Heart left ventricle (tissue), 16 donors: ENCODE measurements around the gene BNIP3. TPM values are rescaled to one million over a fixed set of nuclear protein-coding genes. Genes with fewer than 3 reads are reported as not detected.

Source experiments
- ATAC-seq, 4 donors: fragments of 200-7000 bp; cut with Tn5 transposase; one replicate each; pipeline ENCODE4 v1.9.1; 2020 to 2022; ENCODE audit warnings: moderate library complexity in 4 of 4, mild to moderate bottlenecking in 3 of 4, moderate number of reproducible peaks in 1 of 4
- DNase-seq, 5 donors: peaks; one replicate each; pipeline ENCODE4 v3.0.0-alpha.2; 2020
- H3K27ac ChIP-seq, 12 donors: fragments of 200-600 bp; sonication (generic) in 4 of 12; one replicate each; pipeline versions ENCODE4 v1.5.0 to v1.8.0; 2016 to 2022; ENCODE audit warnings: mild to moderate bottlenecking in 2 of 12
- H3K27me3 ChIP-seq, 9 donors: fragments of 200-600 bp; sonication (generic) in 2 of 9; one replicate each; pipeline versions ENCODE4 v1.5.1 to v1.8.0; 2016 to 2022; ENCODE audit warnings: mild to moderate bottlenecking in 3 of 9
- H3K36me3 ChIP-seq, 9 donors: fragments of 200-600 bp; sonication (generic) in 2 of 9; one replicate each; pipeline versions ENCODE4 v1.5.0 to v1.8.0; 2018 to 2022; ENCODE audit warnings: mild to moderate bottlenecking in 2 of 9
- H3K4me1 ChIP-seq, 12 donors: fragments of 200-600 bp; sonication (generic) in 4 of 12; one replicate each; pipeline versions ENCODE4 v1.5.0 to v1.8.0; 2016 to 2022; ENCODE audit warnings: mild to moderate bottlenecking in 3 of 12
- H3K4me3 ChIP-seq, 12 donors: fragments of 200-600 bp; sonication (generic) in 4 of 12; one replicate each; pipeline versions ENCODE4 v1.5.0 to v1.8.0; 2017 to 2022; ENCODE audit warnings: mild to moderate bottlenecking in 9 of 12, moderate library complexity in 4 of 12
- H3K9me3 ChIP-seq, 12 donors: fragments of 200-600 bp; sonication (generic) in 4 of 12; one replicate each; pipeline versions ENCODE4 v1.5.0 to v1.8.0; 2016 to 2022; ENCODE audit warnings: mild to moderate bottlenecking in 1 of 12
- CTCF ChIP-seq, 12 donors: fragments of 200-600 bp; sonication (generic) in 4 of 12; IDR thresholded peaks; one replicate each; pipeline versions ENCODE4 v1.5.0 to v1.8.0; 2018 to 2022; ENCODE audit warnings: antibody characterized with exemption in 12 of 12, mild to moderate bottlenecking in 5 of 12
- POLR2A ChIP-seq, 2 donors: fragments of 450-650 bp; IDR thresholded peaks; one replicate each; pipeline ENCODE4 v1.6.1; 2017; ENCODE audit warnings: antibody characterized with exemption in 2 of 2, mild to moderate bottlenecking in 2 of 2, moderate library complexity in 2 of 2
- WGBS, 4 donors: extraction: QIAGEN DNeasy Blood & Tissue Kit in 2 of 4; methylation state at CpG; one replicate each; pipeline versions ENCODE4 v1.1.5 to v1.1.7; 2013 to 2018; 5-methylcytosine and 5-hydroxymethylcytosine counted together
- intact Hi-C, 10 donors: fragments of 100-400 bp; cut with DNase I; formaldehyde crosslinking; loops; one replicate each; pipeline versions ENCODE4 v1.11.1 to v1.14.2; 2022
- polyA plus RNA-seq, 2 donors: library from polyadenylated mRNA; stranded (reverse); fragments of 200-250 nt; gene quantifications; one replicate each; pipeline ENCODE4 v1.2.3, GENCODE V29; 2013
- total RNA-seq, 9 donors: library from RNA; depleted of rRNA in 2 of 9; stranded (reverse); fragments of >200 nt in 2 of 9; fragmentation: NEBNext Ultra II Directional in 3 of 9; extraction: Animal tissue kit (Norgen Biotek cat#: 25700) in 3 of 9; gene quantifications; one replicate each; pipeline versions ENCODE4 v1.1.0 to v1.2.4, GENCODE V29; 2016 to 2023
- donor health status: ischemic (EF 13 %, LVEDD 7.1; RV severe dilation, severe dysfunction).
- donor health status: healthy with polysubstance abuse.
- donor health status: DM: no; HTN: yes; CAD: no.
- donor health status: DM: no; HTN: no; CAD: no.
- donor health status: ischemic (EF 25% LVEDD 6.9; RV normal size, moderate dysfunction).
- donor health status: ischemic (EF 25% LVEDD 5.7; RV mildly dilated, moderate dysfunction).
- donor health status: healthy.
- donor health status: DM: yes; HTN: yes; CAD: no.
- donor health status: ischemic (EF 35%, LVEDD 5.7; RV mildly dilated, moderate dysfunction).
- donor health status: nonischemic (EF 11% LVEDD 7.7; RV severe dilation, severe dysfunction).
- donor health status: DM: yes; HTN: yes; CAD: no.
- donor health status: PGD.
- donor health status: ischemic (EF 29% LVEDD 5.4; RV normal size, mild dysfunction).
- donor health status: nonischemic (EF 23%, LVEDD 6.1; RV moderate dilation, normal function).

BNIP3 gene
- total and polyA plus RNA-seq, 11 donors, result 48.1 to 711 (median 123) TPM

- Histone ChIP-seq H3K27ac (no peak overlapping the region), H3K27me3 (no peaks in the 10 kb centered on the region), H3K4me3 (no peak overlapping the region), H3K36me3 (peaks cover 0 to 90% (median 83%) of the 10 kb centered on the region in 9 donors), H3K9me3 (no peaks in the 10 kb centered on the region), H3K4me1 (peaks cover 0 to 12% (median 0%) of the 10 kb centered on the region in 12 donors)
- DNase-seq (no peak), ATAC-seq (no peak)
- intact Hi-C loops, result loop anchor here in 2 of 10 donors (5.0 kb wide), 1 partner anchor 40 kb away; the partner anchor contains the start of gene PPP2R2D (in 2 of the 2)
- TF ChIP-seq POLR2A (IDR thresholded peaks at IDR 0.05), result no peak
- TF ChIP-seq CTCF (IDR thresholded peaks at IDR 0.05), result no peak
- WGBS, 4 donors, result 90 to 98% (median 96%) methylated on average over 1 of the region's 1 CpG
Observed at GRCh38 chr10:131942455-131942854, 39.3 kb downstream of the BNIP3 start.

- 90 to 98% (median 97%) methylated on average over 10 of the region's 10 CpGs for WGBS, 4 donors
- intact Hi-C loops, result loop anchor here in 1 of 10 donors (5.0 kb wide), 1 partner anchor 36 kb away; the partner anchor contains the start of gene PPP2R2D
- peaks cover 0 to 83% (median 73%) of the 10 kb centered on the region in 9 donors for H3K36me3 ChIP-seq
Observed at GRCh38 chr10:131938681-131939080, 43.0 kb downstream of the BNIP3 start.

GRCh38 chr10:131937836-131938235, 43.9 kb downstream of the BNIP3 start:
- H3K9me3 ChIP-seq, result no peaks in the 10 kb centered on the region
- intact Hi-C loops, result loop anchor here in 1 of 10 donors (5.0 kb wide), 1 partner anchor 36 kb away; the partner anchor contains the start of gene PPP2R2D
- no peak overlapping the region for H3K27ac ChIP-seq
- peak; percentile 77 to 91 (median 89) for ATAC-seq
- peak in 2 of 5 donors; percentile 46 to 53 for DNase-seq
- WGBS, 4 donors, result 47 to 70% (median 64%) methylated on average over 17 to 20 of the region's 20 CpGs
- H3K36me3 ChIP-seq, result peaks cover 0 to 77% (median 66%) of the 10 kb centered on the region in 9 donors
- H3K4me1 ChIP-seq, result peaks cover 0 to 45% (median 13%) of the 10 kb centered on the region in 12 donors
- no peaks in the 10 kb centered on the region for H3K27me3 ChIP-seq
- TF ChIP-seq CTCF (IDR thresholded peaks at IDR 0.05) (no peak), POLR2A (IDR thresholded peaks at IDR 0.05) (no peak)
- no peak overlapping the region for H3K4me3 ChIP-seq

More at GRCh38 chr10:131938681-131939080, 43.0 kb downstream of the BNIP3 start:
- H3K9me3 ChIP-seq, result no peaks in the 10 kb centered on the region
- no peak for DNase-seq
- no peak overlapping the region for H3K27ac ChIP-seq
- ATAC-seq, result no peak
- H3K4me1 ChIP-seq, result peaks cover 0 to 36% (median 10%) of the 10 kb centered on the region in 12 donors
- H3K4me3 ChIP-seq, result no peak overlapping the region
- TF ChIP-seq CTCF (IDR thresholded peaks at IDR 0.05) (no peak), POLR2A (IDR thresholded peaks at IDR 0.05) (no peak)
- no peaks in the 10 kb centered on the region for H3K27me3 ChIP-seq

GRCh38 chr10:131936736-131937135, 45.0 kb downstream of the BNIP3 start:
- H3K27me3 ChIP-seq, result no peaks in the 10 kb centered on the region
- 90 to 96% (median 93%) methylated on average over 18 of the region's 18 CpGs for WGBS, 4 donors
- intact Hi-C loops, result loop anchor here in 1 of 10 donors (5.0 kb wide), 1 partner anchor 34 kb away; the partner anchor contains the start of gene PPP2R2D
- TF ChIP-seq CTCF (IDR thresholded peaks at IDR 0.05) (no peak), POLR2A (IDR thresholded peaks at IDR 0.05) (no peak)
- no peak overlapping the region for H3K27ac ChIP-seq
- ATAC-seq, result no peak
- H3K4me3 ChIP-seq, result no peak overlapping the region
- H3K36me3 ChIP-seq, result peaks cover 0 to 66% (median 61%) of the 10 kb centered on the region in 9 donors
- no peaks in the 10 kb centered on the region for H3K9me3 ChIP-seq
- DNase-seq, result no peak
- H3K4me1 ChIP-seq, result peaks cover 0 to 56% (median 13%) of the 10 kb centered on the region in 12 donors
